HG03039 (cell line): ENCODE measurements around the gene ELMO2.

ENCODE experiments used
- ATAC-seq: cut with Tn5 transposase; IDR thresholded peaks from one replicate; pipeline ENCODE4 v1.9.1; 2021; ENCODE audit warnings: mild to moderate bottlenecking, moderate library complexity; ENCODE audit not compliant: unreplicated experiment

The ELMO2 gene

GRCh38 chr20:46367967-46368901, 38.2 kb downstream of the ELMO2 start:
- ATAC-seq, result no peak

GRCh38 chr20:46367234-46367633, 39.2 kb downstream of the ELMO2 start:
- no peak for ATAC-seq

GRCh38 chr20:46366826-46367225, 39.6 kb downstream of the ELMO2 start:
- no peak for ATAC-seq

- no peak for ATAC-seq
These were observed 40.8 kb downstream of the ELMO2 start for GRCh38 chr20:46365487-46366220.

GRCh38 chr20:46364670-46365486, 41.5 kb downstream of the ELMO2 start:
- ATAC-seq, result no peak

GRCh38 chr20:46363874-46364669, 42.3 kb downstream of the ELMO2 start:
- ATAC-seq, result peak; percentile 60

- no peak for ATAC-seq
These were observed 43.2 kb downstream of the ELMO2 start for GRCh38 chr20:46362921-46363867.

- no peak for ATAC-seq
These were observed 44.6 kb downstream of the ELMO2 start for GRCh38 chr20:46361811-46362210.

- ATAC-seq, result no peak
These were observed 45.0 kb downstream of the ELMO2 start for GRCh38 chr20:46361381-46361780.

GRCh38 chr20:46359233-46359751, 47.1 kb downstream of the ELMO2 start:
- ATAC-seq, result no peak

- ATAC-seq, result no peak
These were observed 47.9 kb downstream of the ELMO2 start for GRCh38 chr20:46358346-46359058.

- no peak for ATAC-seq
These were observed 49.3 kb downstream of the ELMO2 start for GRCh38 chr20:46357030-46357514.

GRCh38 chr20:46356195-46357029, 50.0 kb downstream of the ELMO2 start:
- ATAC-seq, result no peak

GRCh38 chr20:46355778-46356177, 50.6 kb downstream of the ELMO2 start:
- ATAC-seq, result no peak

GRCh38 chr20:46354920-46355654, 51.3 kb downstream of the ELMO2 start:
- ATAC-seq, result no peak

GRCh38 chr20:46354207-46354555, 52.2 kb downstream of the ELMO2 start:
- no peak for ATAC-seq
